ENCODE measurements around the gene CENPS. TPM values are rescaled to one million over a fixed set of nuclear protein-coding genes. Genes with fewer than 3 reads are reported as not detected.

The CENPS gene
- total RNA-seq, 1 donor from 2014 or later, result 6.1 TPM

- DNase-seq, result no peak
- H3K27ac ChIP-seq (replicated peaks), result no peak overlapping the region
- H3K9me3 ChIP-seq (replicated peaks), result no peaks in the 10 kb centered on the region
- H3K36me3 ChIP-seq, result peaks cover 3% of the 10 kb centered on the region
- H3K4me3 ChIP-seq, result no peak overlapping the region
- intact Hi-C loops (cut with micrococcal nuclease), result no loop called here
- peaks cover 4% of the 10 kb centered on the region for H3K4me1 ChIP-seq
- no peak for TF ChIP-seq CTCF (IDR thresholded peaks at IDR 0.05; ENCODE audit: borderline replicate concordance)
- no peaks in the 10 kb centered on the region for H3K27me3 ChIP-seq (ENCODE audit: low read depth)
Measured at GRCh38 chr1:10438677-10439163, 8.5 kb downstream of the CENPS start.

- TF ChIP-seq CTCF (IDR thresholded peaks at IDR 0.05; ENCODE audit: borderline replicate concordance), result no peak
- no peaks in the 10 kb centered on the region for H3K27me3 ChIP-seq (ENCODE audit: low read depth)
- H3K36me3 ChIP-seq, result no peaks in the 10 kb centered on the region
- H3K4me3 ChIP-seq, result no peak overlapping the region
- H3K4me1 ChIP-seq, result peaks cover 4% of the 10 kb centered on the region
- H3K9me3 ChIP-seq (replicated peaks), result no peaks in the 10 kb centered on the region
- DNase-seq, result no peak
- intact Hi-C loops (cut with micrococcal nuclease), result no loop called here
- no peak overlapping the region for H3K27ac ChIP-seq (replicated peaks)
Measured at GRCh38 chr1:10440305-10440704, 10.1 kb downstream of the CENPS start.

GRCh38 chr1:10440794-10441193 is 10.6 kb downstream of the CENPS start:
- Histone ChIP-seq H3K4me1 (peaks cover 4% of the 10 kb centered on the region), H3K27me3 (ENCODE audit: low read depth) (no peaks in the 10 kb centered on the region), H3K36me3 (no peaks in the 10 kb centered on the region), H3K4me3 (no peak overlapping the region), H3K9me3 (replicated peaks) (no peaks in the 10 kb centered on the region), H3K27ac (replicated peaks) (no peak overlapping the region)
- DNase-seq, result no peak
- no peak for TF ChIP-seq CTCF (IDR thresholded peaks at IDR 0.05; ENCODE audit: borderline replicate concordance)
- intact Hi-C loops (cut with micrococcal nuclease), result no loop called here

- no peaks in the 10 kb centered on the region for H3K27me3 ChIP-seq (ENCODE audit: low read depth)
- no peak for TF ChIP-seq CTCF (IDR thresholded peaks at IDR 0.05; ENCODE audit: borderline replicate concordance)
- H3K4me3 ChIP-seq, result no peak overlapping the region
- no peaks in the 10 kb centered on the region for H3K9me3 ChIP-seq (replicated peaks)
- no peaks in the 10 kb centered on the region for H3K4me1 ChIP-seq
- H3K36me3 ChIP-seq, result no peaks in the 10 kb centered on the region
- DNase-seq, result no peak
- intact Hi-C loops (cut with micrococcal nuclease), result no loop called here
- H3K27ac ChIP-seq (replicated peaks), result no peak overlapping the region
Measured at GRCh38 chr1:10444248-10444647, 14.0 kb downstream of the CENPS start.

- no peaks in the 10 kb centered on the region for H3K27me3 ChIP-seq (ENCODE audit: low read depth)
- no peaks in the 10 kb centered on the region for H3K4me1 ChIP-seq
- H3K27ac ChIP-seq (replicated peaks), result no peak overlapping the region
- H3K36me3 ChIP-seq, result no peaks in the 10 kb centered on the region
- H3K9me3 ChIP-seq (replicated peaks), result no peaks in the 10 kb centered on the region
- no peak for TF ChIP-seq CTCF (IDR thresholded peaks at IDR 0.05; ENCODE audit: borderline replicate concordance)
- intact Hi-C loops (cut with micrococcal nuclease), result no loop called here
- H3K4me3 ChIP-seq, result no peak overlapping the region
- DNase-seq, result no peak
Measured at GRCh38 chr1:10444795-10445397, 14.7 kb downstream of the CENPS start.
